SK-N-SH (cell line): Measurements from ENCODE around the gene ANO2. TPM values are rescaled to one million over a fixed set of nuclear protein-coding genes. Genes with fewer than 3 reads are reported as not detected.

Source experiments
- CTCF ChIA-PET: fragments of 300-600, 350-600 bp; formaldehyde crosslinking; extraction: SDS; loops from one replicate; lab custom pipeline; 2021; lab: Yijun Ruan, JAX
- POLR2A ChIA-PET: fragments of 350-600 bp; sonication (Branson Sonifier 250); formaldehyde crosslinking; extraction: SDS; loops from one replicate; lab custom pipeline; 2020; ENCODE audit warnings: antibody characterized with exemption, inconsistent platforms; lab: Yijun Ruan, JAX
- DNase-seq: peaks from one replicate; pipeline ENCODE4 v3.0.0; 2012
- H2AFZ ChIP-seq: fragments of 200-600 bp; sonication (generic); 2 replicates; pipeline ENCODE4 v1.8.1; 2016; ENCODE audit warnings: antibody characterized with exemption, mild to moderate bottlenecking, low read depth
- H3F3A ChIP-seq: fragments of 200-600 bp; sonication (generic); replicated peaks from 2 replicates; pipeline ENCODE3; 2016; ENCODE audit warnings: antibody characterized with exemption, mild to moderate bottlenecking; ENCODE audit not compliant: insufficient read depth
- H3K27ac ChIP-seq, 2 experiments: fragments of 200-500 bp in 1 of 2; fragments of 200-600 bp in 1 of 2; sonication (Bioruptor generic) in 1 of 2; sonication (generic), shearing (Covaris generic) in 1 of 2; 2 replicates each; pipeline versions ENCODE4 v1.5.1 to v1.6.1; 2014 to 2016; ENCODE audit warnings: low read depth in 2 of 2, inconsistent platforms in 1 of 2, low read length in 1 of 2, mild to moderate bottlenecking in 1 of 2, mixed read lengths in 1 of 2
- H3K27me3 ChIP-seq: fragments of 200-600 bp; sonication (generic), shearing (Covaris generic); 2 replicates; pipeline ENCODE4 v1.6.1; 2016; ENCODE audit warnings: mixed run types; ENCODE audit not compliant: insufficient read depth
- H3K36me3 ChIP-seq, 2 experiments: fragments of 200-500 bp in 1 of 2; fragments of 200-600 bp in 1 of 2; sonication (Bioruptor generic) in 1 of 2; sonication (generic) in 1 of 2; replicated peaks in 1 of 2; 2 replicates each; pipeline versions ENCODE3 to v1.5.1; 2014 to 2016; ENCODE audit warnings: low read length in 1 of 2, mild to moderate bottlenecking in 1 of 2; ENCODE audit not compliant: insufficient read depth in 2 of 2, control insufficient read depth in 1 of 2
- H3K4me1 ChIP-seq, 2 experiments: fragments of 200-500 bp in 1 of 2; fragments of 200-600 bp in 1 of 2; sonication (Bioruptor generic) in 1 of 2; sonication (generic), shearing (Covaris generic) in 1 of 2; 2 replicates each; pipeline versions ENCODE4 v1.5.1 to v1.6.1; 2014 to 2016; ENCODE audit warnings: low read depth in 1 of 2, low read length in 1 of 2, mixed run types in 1 of 2; ENCODE audit not compliant: insufficient read depth in 2 of 2, control insufficient read depth in 1 of 2
- H3K4me2 ChIP-seq: fragments of 200-600 bp; sonication (generic), shearing (Covaris generic); 2 replicates; pipeline ENCODE4 v1.6.1; 2017; ENCODE audit warnings: mixed run types
- H3K4me3 ChIP-seq, 2 experiments: fragments of 200-500 bp in 1 of 2; fragments of 200-600 bp in 1 of 2; sonication (Bioruptor generic) in 1 of 2; sonication (generic), shearing (Covaris generic) in 1 of 2; 2 replicates each; pipeline versions ENCODE4 v1.5.1 to v1.8.1; 2014 to 2016; ENCODE audit warnings: low read depth in 2 of 2, inconsistent platforms in 1 of 2, low read length in 1 of 2, mild to moderate bottlenecking in 1 of 2, mixed read lengths in 1 of 2, moderate library complexity in 1 of 2
- H3K79me2 ChIP-seq: fragments of 200-600 bp; sonication (generic); 2 replicates; pipeline ENCODE4 v1.8.1; 2017; ENCODE audit warnings: mild to moderate bottlenecking; ENCODE audit not compliant: insufficient read depth
- H3K9ac ChIP-seq: fragments of 200-600 bp; sonication (generic); 2 replicates; pipeline ENCODE4 v1.6.1; 2017; ENCODE audit warnings: mixed run types
- H3K9me2 ChIP-seq: fragments of 200-600 bp; sonication (generic); 2 replicates; pipeline ENCODE4 v1.6.1; 2017; ENCODE audit warnings: mixed run types
- H3K9me3 ChIP-seq: fragments of 200-600 bp; sonication (generic); 2 replicates; pipeline ENCODE4 v1.6.1; 2017; ENCODE audit warnings: mixed run types, mild to moderate bottlenecking, moderate library complexity
- H4K20me1 ChIP-seq: fragments of 200-600 bp; sonication (generic); 2 replicates; pipeline ENCODE4 v1.6.1; 2017; ENCODE audit warnings: mild to moderate bottlenecking, mixed run types; ENCODE audit not compliant: insufficient read depth
- CHD2 ChIP-seq: fragments of 150-350 bp; IDR thresholded peaks from 2 replicates; pipeline ENCODE4 v1.6.1; 2018; ENCODE audit warnings: low read length; ENCODE audit not compliant: partially characterized antibody
- ELF1 ChIP-seq: IDR thresholded peaks from 2 replicates; pipeline ENCODE4 v1.4.0; 2012
- FOSL2 ChIP-seq: IDR thresholded peaks from 2 replicates; pipeline ENCODE4 v1.4.0; 2012; ENCODE audit warnings: low read depth, mild to moderate bottlenecking, moderate library complexity, borderline replicate concordance
- FOXM1 ChIP-seq: IDR thresholded peaks from 2 replicates; pipeline ENCODE4 v1.4.0; 2012; ENCODE audit warnings: low read depth, mild to moderate bottlenecking
- JUND ChIP-seq: IDR thresholded peaks from 2 replicates; pipeline ENCODE4 v1.4.0; 2012
- MAX ChIP-seq: IDR thresholded peaks from 2 replicates; pipeline ENCODE4 v1.4.0; 2012; ENCODE audit warnings: low read depth
- NFIC ChIP-seq: IDR thresholded peaks from 2 replicates; pipeline ENCODE4 v1.4.0; 2012; ENCODE audit warnings: borderline replicate concordance
- NRF1 ChIP-seq: IDR thresholded peaks from 2 replicates; pipeline ENCODE4 v1.6.1; 2012; ENCODE audit warnings: low read depth, mild to moderate bottlenecking, low read length
- PBX3 ChIP-seq: IDR thresholded peaks from 2 replicates; pipeline ENCODE4; 2012
- POLR2AphosphoS5 ChIP-seq: IDR thresholded peaks from 2 replicates; pipeline ENCODE4 v1.6.1; 2012; ENCODE audit warnings: low read depth, low read length
- RAD21 ChIP-seq: IDR thresholded peaks from 2 replicates; pipeline ENCODE4 v1.6.1; 2012; ENCODE audit warnings: mild to moderate bottlenecking, low read length
- RCOR1 ChIP-seq: fragments of 150-350 bp; IDR thresholded peaks from 2 replicates; pipeline ENCODE4 v1.6.1; 2017; ENCODE audit warnings: antibody characterized with exemption, low read length
- RFX5 ChIP-seq: IDR thresholded peaks from 2 replicates; pipeline ENCODE4 v1.6.1; 2012; ENCODE audit warnings: mild to moderate bottlenecking, improper control_type of control experiment, low read length
- RXRA ChIP-seq: IDR thresholded peaks from 2 replicates; pipeline ENCODE4 v1.4.0; 2012; ENCODE audit warnings: low read depth, mild to moderate bottlenecking, borderline replicate concordance
- SMC3 ChIP-seq: IDR thresholded peaks from 2 replicates; pipeline ENCODE4 v1.6.1; 2012; ENCODE audit warnings: low read depth, low read length, improper control_type of control experiment
- TAF1 ChIP-seq: IDR thresholded peaks from 2 replicates; pipeline ENCODE4 v1.6.1; 2012; ENCODE audit warnings: low read depth, mild to moderate bottlenecking, low read length, moderate library complexity, borderline replicate concordance
- USF1 ChIP-seq: IDR thresholded peaks from 2 replicates; pipeline ENCODE4 v1.4.0; 2012; ENCODE audit warnings: low read depth, borderline replicate concordance
- YY1 ChIP-seq: IDR thresholded peaks from 2 replicates; pipeline ENCODE4 v1.4.0; 2012; ENCODE audit warnings: low read depth, mild to moderate bottlenecking
- ZBTB33 ChIP-seq: IDR thresholded peaks from 2 replicates; pipeline ENCODE4 v1.4.0; 2012; ENCODE audit warnings: low read depth, borderline replicate concordance
- WGBS: methylation state at CpG from one replicate; pipeline ENCODE4 v1.1.6; 2017; ENCODE audit warnings: low lambda C conversion rate; 5-methylcytosine and 5-hydroxymethylcytosine counted together
- polyA plus RNA-seq, 3 experiments: library from polyadenylated mRNA; depleted of rRNA; stranded (reverse); fragments of >200 nt; gene quantifications; 2 replicates each; pipeline ENCODE4 v1.2.3, GENCODE V29; 2012

Gene ANO2
- polyA plus RNA-seq, 1 of the 3 experiments (the other 2 are of a cell fraction): not detected

- WGBS: 0% methylated on average over 5 of the region's 5 CpGs
- peaks cover 26% of the 10 kb centered on the region; the same call in 1 of the 2 replicates for H3K27me3 ChIP-seq
- no peak for DNase-seq
- no peaks in the 10 kb centered on the region for H3K9me2 ChIP-seq
- ChIA-PET CTCF (no interaction called here), POLR2A (no interaction called here)
- H3K79me2 ChIP-seq: no peaks in the 10 kb centered on the region
- H3K4me1 ChIP-seq: no peaks in the 10 kb centered on the region; a peak in 1 of 4 replicates
- no peaks in the 10 kb centered on the region for H3F3A ChIP-seq
- H3K27ac ChIP-seq: no peak overlapping the region
- H3K4me2 ChIP-seq: no peak overlapping the region
- no peak overlapping the region for H2AFZ ChIP-seq
- TF ChIP-seq MAX (no peak), RAD21 (no peak), USF1 (no peak), NFIC (no peak), YY1 (no peak), JUND (no peak), RCOR1 (no peak), RXRA (no peak), POLR2AphosphoS5 (no peak), PBX3 (no peak)
- TF ChIP-seq, all 33 proteins: peak for 0
- Histone ChIP-seq H3K4me3 (no peak overlapping the region), H3K9ac (no peak overlapping the region), H4K20me1 (no peaks in the 10 kb centered on the region), H3K9me3 (no peaks in the 10 kb centered on the region), H3K36me3 (no peaks in the 10 kb centered on the region)
Observed at GRCh38 chr12:5582018-5582417, 363.0 kb downstream of the ANO2 start.

- Histone ChIP-seq H3K9me3 (no peaks in the 10 kb centered on the region), H3K27me3 (peaks cover 30% of the 10 kb centered on the region; the same call in 1 of the 2 replicates), H3K9ac (no peak overlapping the region), H3K79me2 (no peaks in the 10 kb centered on the region), H2AFZ (no peak overlapping the region), H4K20me1 (no peaks in the 10 kb centered on the region), H3K4me2 (no peak overlapping the region), H3K36me3 (no peaks in the 10 kb centered on the region), H3K27ac (no peak overlapping the region), H3K4me3 (no peak overlapping the region), H3K4me1 (no peaks in the 10 kb centered on the region; a peak in 1 of 4 replicates), H3K9me2 (no peaks in the 10 kb centered on the region), H3F3A (no peaks in the 10 kb centered on the region)
- WGBS: 3% methylated on average over 4 of the region's 4 CpGs
- POLR2A ChIA-PET: no interaction called here
- CTCF ChIA-PET: no interaction called here
- TF ChIP-seq FOXM1 (no peak), USF1 (no peak), NFIC (no peak), ELF1 (no peak), SMC3 (no peak), RFX5 (no peak), RCOR1 (no peak), FOSL2 (no peak), NRF1 (no peak), TAF1 (no peak), PBX3 (no peak), CHD2 (no peak), ZBTB33 (no peak)
- DNase-seq: no peak
Observed at GRCh38 chr12:5581616-5582015, 363.4 kb downstream of the ANO2 start.
